ENCODE data around the gene FRMD8.

FRMD8 gene

GRCh38 chr11:65415499-65416340, 29.3 kb downstream of the FRMD8 start:
- DNase-seq, result no peak

GRCh38 chr11:65416341-65416824, 29.9 kb downstream of the FRMD8 start:
- DNase-seq, result peak; percentile 51

GRCh38 chr11:65416841-65417701, 30.6 kb downstream of the FRMD8 start:
- no peak for DNase-seq

GRCh38 chr11:65417702-65418430, 31.4 kb downstream of the FRMD8 start:
- no peak for DNase-seq

DNA sequence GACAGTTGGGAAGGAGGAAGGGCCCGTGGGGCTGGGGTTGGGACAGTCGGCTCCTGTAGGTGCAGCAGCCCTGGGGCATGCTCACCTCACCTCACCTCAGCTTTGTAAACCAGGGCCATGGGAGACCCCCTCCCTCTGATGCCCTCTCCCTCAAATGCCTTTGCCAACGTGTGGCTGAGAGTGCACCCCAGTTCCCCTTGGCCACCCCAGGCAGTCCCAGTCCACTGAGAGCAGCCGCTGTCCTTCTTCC, 31.9 kb downstream of the FRMD8 start:
- no peak for DNase-seq

- peak; percentile 97 for DNase-seq
Measured at GRCh38 chr11:65418681-65419459, 32.4 kb downstream of the FRMD8 start.

GRCh38 chr11:65419460-65419771, 33.0 kb downstream of the FRMD8 start:
- no peak for DNase-seq

DNA sequence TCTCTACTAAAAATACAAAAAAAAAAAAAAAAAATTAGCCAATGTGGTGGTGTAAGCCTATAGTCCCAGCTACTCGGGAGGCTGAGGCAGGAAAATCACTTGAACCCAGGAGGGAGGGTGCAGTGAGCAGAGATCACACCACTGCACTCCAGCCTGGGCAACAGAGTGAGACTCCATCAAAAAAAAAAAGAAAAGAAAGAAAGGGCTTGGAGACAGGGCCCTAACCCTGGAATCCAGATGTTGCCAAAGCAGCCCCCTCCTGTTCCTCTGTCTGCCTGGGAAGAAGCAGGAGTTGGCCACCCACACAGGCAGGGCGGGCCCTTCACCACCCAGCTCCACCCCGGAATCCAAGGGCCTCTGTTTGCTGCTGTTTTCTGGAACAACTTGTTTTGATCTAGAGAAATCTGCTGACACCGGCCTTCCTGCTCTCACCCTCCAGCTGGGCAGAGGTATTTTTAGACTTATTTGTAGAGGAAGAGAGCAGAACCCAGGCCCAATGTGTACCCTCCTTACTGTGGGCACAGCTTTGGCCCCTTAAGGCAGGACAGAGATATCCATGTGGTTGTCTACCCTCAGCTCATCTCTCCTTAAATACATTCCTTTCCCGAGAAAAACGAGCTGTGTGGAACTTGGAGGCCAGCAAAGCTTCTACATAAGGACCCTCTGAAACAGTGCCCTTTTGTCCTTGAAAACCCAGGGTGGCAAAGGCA, 33.5 kb downstream of the FRMD8 start:
- DNase-seq, result peak; percentile 85

DNA sequence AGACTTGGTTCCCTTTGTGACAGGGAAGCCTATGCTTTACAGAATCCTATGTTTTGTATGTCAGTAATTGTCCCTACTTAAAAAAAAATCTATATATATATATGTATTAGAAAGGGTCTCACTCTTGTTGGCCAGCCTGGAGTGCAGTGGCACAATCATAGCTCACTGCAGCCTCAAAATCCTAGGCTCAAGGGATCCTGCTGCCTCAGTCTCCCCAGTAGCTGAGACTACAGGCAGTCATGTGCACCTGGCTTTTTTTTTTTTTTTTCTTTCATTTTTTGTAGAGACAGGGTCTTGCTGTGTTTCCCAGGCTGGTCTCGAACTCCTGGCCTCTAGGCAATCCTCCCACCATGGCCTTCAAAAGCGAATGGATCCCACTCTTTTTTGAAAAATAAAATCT, 34.1 kb downstream of the FRMD8 start:
- DNase-seq, result no peak

DNA sequence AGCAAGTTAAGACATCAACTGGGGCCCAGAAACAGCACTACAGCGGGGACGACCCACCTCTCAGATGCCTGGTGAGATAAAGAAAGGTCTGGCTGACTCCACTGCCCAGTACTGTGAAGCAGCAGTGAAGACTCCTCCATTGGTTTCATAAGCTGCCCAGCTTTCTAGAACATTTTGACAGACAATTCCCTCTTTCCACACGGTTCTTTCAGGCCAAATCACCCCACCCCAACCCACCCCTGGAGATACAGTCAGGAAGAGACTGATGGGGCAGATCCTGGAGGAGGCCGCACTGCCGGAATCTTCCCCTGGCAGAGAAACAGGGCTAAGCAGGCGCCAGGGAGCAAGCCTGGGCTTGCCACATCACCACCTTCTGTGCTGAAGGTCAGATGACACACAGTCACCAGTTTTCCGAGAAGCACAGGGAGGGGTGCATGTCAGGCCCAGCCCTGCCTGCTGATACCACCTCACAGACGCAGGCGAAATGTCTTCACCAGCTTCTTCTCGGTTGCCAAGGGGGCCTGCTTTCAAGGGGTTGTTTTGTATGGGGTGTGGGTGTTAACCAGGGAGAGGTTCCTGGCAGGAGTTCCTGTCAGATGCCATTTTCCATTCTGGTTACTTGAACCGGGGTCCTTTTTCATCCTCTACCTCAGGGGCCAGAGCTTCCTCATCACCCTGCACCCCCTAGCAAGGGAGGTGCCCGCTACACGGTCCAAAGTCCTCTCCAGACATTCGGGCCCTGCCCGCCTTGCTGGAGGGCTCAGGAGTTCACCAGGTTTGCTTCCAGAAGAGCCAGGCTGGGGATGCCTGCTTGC, 34.7 kb downstream of the FRMD8 start:
- peak; percentile 99 for DNase-seq

GRCh38 chr11:65421794-65422632, 35.6 kb downstream of the FRMD8 start:
- DNase-seq, result peak; percentile 95

GRCh38 chr11:65422633-65423515, 36.4 kb downstream of the FRMD8 start, which contains the start of gene NEAT1:
NEAT1 (plus strand) TSS chr11:65422798.
- DNase-seq, result peak; percentile 84

- no peak for DNase-seq
Measured at GRCh38 chr11:65423516-65424204, 37.2 kb downstream of the FRMD8 start.

- no peak for DNase-seq
Measured at GRCh38 chr11:65424205-65425104, 38.0 kb downstream of the FRMD8 start.

DNA sequence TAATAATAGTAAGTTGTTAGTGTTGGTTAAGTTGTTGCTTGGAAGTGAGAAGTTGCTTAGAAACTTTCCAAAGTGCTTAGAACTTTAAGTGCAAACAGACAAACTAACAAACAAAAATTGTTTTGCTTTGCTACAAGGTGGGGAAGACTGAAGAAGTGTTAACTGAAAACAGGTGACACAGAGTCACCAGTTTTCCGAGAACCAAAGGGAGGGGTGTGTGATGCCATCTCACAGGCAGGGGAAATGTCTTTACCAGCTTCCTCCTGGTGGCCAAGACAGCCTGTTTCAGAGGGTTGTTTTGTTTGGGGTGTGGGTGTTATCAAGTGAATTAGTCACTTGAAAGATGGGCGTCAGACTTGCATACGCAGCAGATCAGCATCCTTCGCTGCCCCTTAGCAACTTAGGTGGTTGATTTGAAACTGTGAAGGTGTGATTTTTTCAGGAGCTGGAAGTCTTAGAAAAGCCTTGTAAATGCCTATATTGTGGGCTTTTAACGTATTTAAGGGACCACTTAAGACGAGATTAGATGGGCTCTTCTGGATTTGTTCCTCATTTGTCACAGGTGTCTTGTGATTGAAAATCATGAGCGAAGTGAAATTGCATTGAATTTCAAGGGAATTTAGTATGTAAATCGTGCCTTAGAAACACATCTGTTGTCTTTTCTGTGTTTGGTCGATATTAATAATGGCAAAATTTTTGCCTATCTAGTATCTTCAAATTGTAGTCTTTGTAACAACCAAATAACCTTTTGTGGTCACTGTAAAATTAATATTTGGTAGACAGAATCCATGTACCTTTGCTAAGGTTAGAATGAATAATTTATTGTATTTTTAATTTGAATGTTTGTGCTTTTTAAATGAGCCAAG, 38.9 kb downstream of the FRMD8 start:
- peak; percentile 73 for DNase-seq
